ENCODE measurements around the gene FOXA3. TPM values are rescaled to one million over a fixed set of nuclear protein-coding genes. Genes with fewer than 3 reads are reported as not detected.

FOXA3 gene
- total RNA-seq, 1 donor from 2014 or later = not detected

DNA sequence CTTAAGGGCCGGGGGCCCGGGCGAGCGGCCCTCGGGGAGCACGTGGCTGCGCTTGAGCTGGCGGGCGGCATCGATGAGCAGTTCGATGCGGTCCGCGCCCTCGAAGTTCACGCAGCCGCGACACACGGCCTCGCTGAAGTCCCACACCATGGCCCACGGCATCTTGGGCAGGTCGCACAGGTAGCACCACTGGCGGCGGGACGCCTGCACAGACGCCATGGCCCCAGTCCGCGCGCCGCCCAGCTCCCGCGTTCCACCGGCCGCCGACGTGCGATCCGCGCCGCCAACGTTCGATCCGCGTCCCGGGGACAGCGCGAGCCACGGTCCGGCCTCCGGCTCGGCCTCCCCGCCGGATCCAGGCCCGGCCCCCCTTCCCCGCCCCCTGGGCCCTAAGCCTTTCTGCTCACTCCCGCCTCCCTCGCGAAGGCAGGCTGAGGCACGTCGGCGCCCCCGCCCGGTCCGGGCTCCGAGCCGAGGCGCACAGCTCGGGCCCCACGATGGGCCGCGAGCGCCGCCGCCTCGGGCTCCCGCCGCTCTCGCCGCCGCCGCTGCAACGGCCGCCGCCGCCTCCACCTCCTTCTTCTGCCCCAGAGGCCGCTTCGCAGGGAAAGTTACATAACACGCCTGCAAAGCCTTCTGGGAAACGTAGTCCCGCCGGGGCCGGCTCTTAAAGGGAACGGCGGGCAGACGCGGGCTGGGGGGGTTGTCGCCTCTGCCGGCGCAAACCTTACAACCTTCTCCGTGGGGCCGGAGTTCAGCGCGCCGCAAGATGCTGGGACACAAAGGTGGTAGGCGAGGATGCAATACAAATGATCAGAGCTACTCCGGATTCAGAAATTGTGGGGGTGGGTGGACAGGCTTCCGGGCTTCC is 21.7 kb downstream of the FOXA3 start, which contains the start of gene IRF2BP1:
IRF2BP1 (minus strand) TSS at position 586 of the 871 bp plus-strand sequence; CDS start at position 219, 367 bp downstream.
- H3K27ac ChIP-seq (replicated peaks) = peak within 1 kb of the TSS; percentile 95
- H3K36me3 ChIP-seq = peaks cover 16% of the 10 kb centered on the region
- DNase-seq = peak; percentile 94
- peak within 1 kb of the TSS; percentile 91 for H3K4me3 ChIP-seq
- intact Hi-C loops (cut with micrococcal nuclease) = no loop called here
- no peaks in the 10 kb centered on the region for H3K27me3 ChIP-seq (ENCODE audit: low read depth)
- peaks cover 49% of the 10 kb centered on the region for H3K4me1 ChIP-seq
- H3K9me3 ChIP-seq (replicated peaks) = no peaks in the 10 kb centered on the region
- TF ChIP-seq CTCF (IDR thresholded peaks at IDR 0.05; ENCODE audit: borderline replicate concordance) = peak; percentile 7

GRCh38 chr19:45886427-45887199 is 22.5 kb downstream of the FOXA3 start:
- Histone ChIP-seq H3K4me1 (peaks cover 49% of the 10 kb centered on the region), H3K4me3 (peak overlapping the region; percentile 91), H3K36me3 (peaks cover 17% of the 10 kb centered on the region), H3K9me3 (replicated peaks) (no peaks in the 10 kb centered on the region), H3K27me3 (ENCODE audit: low read depth) (no peaks in the 10 kb centered on the region), H3K27ac (replicated peaks) (peak overlapping the region; percentile 95)
- DNase-seq = peak; percentile 91
- intact Hi-C loops (cut with micrococcal nuclease) = no loop called here
- no peak for TF ChIP-seq CTCF (IDR thresholded peaks at IDR 0.05; ENCODE audit: borderline replicate concordance)

- intact Hi-C loops (cut with micrococcal nuclease) = no loop called here
- no peak for TF ChIP-seq CTCF (IDR thresholded peaks at IDR 0.05; ENCODE audit: borderline replicate concordance)
- Histone ChIP-seq H3K4me3 (peak overlapping the region; percentile 91), H3K9me3 (replicated peaks) (no peaks in the 10 kb centered on the region), H3K27ac (replicated peaks) (peak overlapping the region; percentile 95), H3K27me3 (ENCODE audit: low read depth) (no peaks in the 10 kb centered on the region), H3K36me3 (peaks cover 17% of the 10 kb centered on the region), H3K4me1 (peaks cover 46% of the 10 kb centered on the region)
- DNase-seq = no peak
These were observed 23.1 kb downstream of the FOXA3 start for GRCh38 chr19:45887200-45887710.

DNA sequence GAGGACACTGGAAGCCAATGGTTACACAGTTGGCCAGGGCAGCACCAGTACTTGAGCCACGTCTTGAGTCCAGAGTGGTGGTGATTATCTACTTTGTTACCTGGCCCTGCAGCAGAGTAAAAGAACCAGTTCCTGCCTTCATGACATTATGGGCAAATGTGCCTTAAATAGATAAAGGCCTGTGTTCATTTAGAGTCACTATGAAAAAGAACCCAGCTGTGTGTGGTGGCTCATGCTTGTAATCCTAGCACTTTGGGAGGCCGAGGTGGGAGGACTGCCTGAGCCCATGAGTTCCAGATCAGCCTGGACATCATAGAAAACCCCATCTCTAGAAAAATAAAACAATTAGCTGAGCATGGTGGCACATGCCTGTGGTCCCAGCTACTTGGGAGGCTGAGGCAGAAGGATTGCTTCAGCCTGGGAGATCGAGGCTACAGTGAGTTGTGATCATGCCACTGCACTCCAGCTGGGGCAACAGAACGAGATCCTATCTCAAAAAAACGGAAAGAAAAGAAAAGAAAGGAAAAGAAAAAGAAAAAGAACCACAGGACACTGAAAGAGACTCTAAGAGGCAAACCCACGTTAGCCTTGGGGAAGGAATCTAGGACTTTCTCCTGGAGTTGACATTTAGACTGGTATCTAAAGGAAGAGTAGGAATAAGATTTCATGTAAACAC is 25.2 kb downstream of the FOXA3 start:
- intact Hi-C loops (cut with micrococcal nuclease) = no loop called here
- Histone ChIP-seq H3K27ac (replicated peaks) (no peak overlapping the region), H3K4me1 (peaks cover 25% of the 10 kb centered on the region), H3K36me3 (peaks cover 11% of the 10 kb centered on the region), H3K9me3 (replicated peaks) (no peaks in the 10 kb centered on the region), H3K27me3 (ENCODE audit: low read depth) (no peaks in the 10 kb centered on the region), H3K4me3 (no peak overlapping the region)
- TF ChIP-seq CTCF (IDR thresholded peaks at IDR 0.05; ENCODE audit: borderline replicate concordance) = no peak
- no peak for DNase-seq

- DNase-seq = no peak
- intact Hi-C loops (cut with micrococcal nuclease) = no loop called here
- Histone ChIP-seq H3K27me3 (ENCODE audit: low read depth) (no peaks in the 10 kb centered on the region), H3K27ac (replicated peaks) (no peak overlapping the region), H3K36me3 (peaks cover 21% of the 10 kb centered on the region), H3K4me1 (peaks cover 11% of the 10 kb centered on the region), H3K9me3 (replicated peaks) (no peaks in the 10 kb centered on the region), H3K4me3 (no peak overlapping the region)
- no peak for TF ChIP-seq CTCF (IDR thresholded peaks at IDR 0.05; ENCODE audit: borderline replicate concordance)
These were observed 26.8 kb downstream of the FOXA3 start for GRCh38 chr19:45890877-45891276.

Measured in left ventricle myocardium inferior (tissue), 1 donor.